GM18868 (cell line): ENCODE measurements around the gene PCDH1.
"Not testable (repeated sequence)": the region's sequence is repeated elsewhere in the genome, so short reads cannot be mapped to it uniquely, and the experiment has no call there.

Experiments
- ATAC-seq: cut with Tn5 transposase; IDR thresholded peaks from one replicate; pipeline ENCODE4 v1.9.1; 2021; ENCODE audit warnings: mild to moderate bottlenecking, moderate library complexity; ENCODE audit not compliant: unreplicated experiment

PCDH1 gene

GRCh38 chr5:141878186-141878710 lies at the start of gene PCDH1:
PCDH1 (minus strand) TSS chr5:141878410; CDS start chr5:141878262, 148 bp downstream.
- ATAC-seq = no peak

- no peak for ATAC-seq
These were observed 48.2 kb upstream of the PCDH1 start for GRCh38 chr5:141926434-141926833.

DNA sequence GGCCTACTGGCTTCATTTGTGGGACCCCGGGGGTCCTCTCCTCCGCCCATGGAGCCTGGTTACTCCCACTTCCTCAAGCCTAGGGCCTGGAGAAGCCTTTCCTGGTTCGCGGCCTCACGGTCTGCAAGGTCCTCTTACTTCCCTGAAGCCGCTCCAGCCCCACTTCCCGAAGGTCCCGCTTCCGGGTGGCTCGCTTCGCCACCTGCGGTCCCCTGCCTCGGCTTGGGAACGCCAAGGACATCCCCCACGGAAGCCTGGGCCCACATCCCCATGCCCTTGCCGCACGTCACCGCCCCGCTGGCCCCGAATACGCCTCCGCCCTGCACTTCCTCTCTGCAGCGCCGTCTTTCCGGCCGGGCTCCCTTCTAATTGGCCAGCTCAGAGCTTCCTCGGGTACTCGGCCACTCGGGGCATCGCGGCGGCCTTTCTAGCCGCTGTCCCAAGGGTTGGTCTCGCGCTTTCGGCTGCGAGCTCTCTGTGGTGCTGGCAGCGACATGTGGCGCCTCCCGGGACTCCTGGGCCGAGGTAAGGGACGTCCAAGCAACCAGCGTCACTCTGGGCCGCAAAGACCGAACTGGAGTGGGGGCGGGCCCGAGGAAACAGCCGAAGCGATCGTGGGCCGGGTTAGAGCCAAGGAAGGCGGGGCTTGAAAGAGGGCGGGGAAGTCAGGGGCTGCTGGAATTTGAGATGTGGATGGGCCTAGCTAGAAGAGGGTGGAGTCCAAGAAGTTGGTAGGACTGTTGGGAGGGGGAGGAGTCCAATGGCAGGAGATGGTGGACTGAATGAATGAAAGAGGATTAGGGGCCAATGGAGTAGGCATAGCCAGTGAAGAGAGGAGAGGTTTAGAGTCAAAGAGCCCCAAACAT lies 45.5 kb upstream of the PCDH1 start, which contains the start of gene DELE1:
Gene DELE1 (plus strand): TSS at position 424 of the 866 bp plus-strand sequence. CDS start 71 bp downstream, at position 495.
- peak; percentile 97 for ATAC-seq

DNA sequence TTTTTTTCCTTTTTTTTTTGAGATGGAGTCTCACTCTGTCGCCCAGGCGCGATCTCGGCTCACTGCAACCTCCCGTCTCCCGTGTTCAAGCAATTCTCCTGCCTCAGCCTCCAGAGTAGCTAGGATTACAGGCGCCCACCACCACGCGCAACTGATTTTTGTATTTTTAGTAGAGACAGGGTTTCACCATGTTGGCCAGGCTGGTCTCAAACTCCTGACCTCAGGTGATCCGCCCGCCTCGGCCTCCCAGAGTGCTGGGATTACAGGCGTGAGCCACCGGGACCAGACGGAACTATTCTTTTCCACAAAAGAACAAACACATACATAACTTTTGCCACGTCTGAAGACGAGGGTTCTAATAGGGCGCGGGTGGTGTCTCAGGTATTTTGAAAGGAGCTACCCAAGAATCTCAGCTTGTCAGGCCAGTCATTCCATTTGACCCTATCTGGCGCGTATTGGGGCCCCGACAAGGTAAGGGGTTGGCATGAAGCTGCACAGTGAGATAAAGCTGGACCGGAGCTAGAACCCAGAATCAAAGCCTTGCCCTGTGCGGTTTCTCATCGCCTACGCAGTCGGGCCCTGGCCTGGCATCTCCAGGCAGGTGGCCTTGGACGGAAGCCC lies 44.7 kb upstream of the PCDH1 start:
- not testable (repeated sequence) for ATAC-seq

GRCh38 chr5:141920771-141921170 lies 42.6 kb upstream of the PCDH1 start:
- ATAC-seq = no peak

- no peak for ATAC-seq
These were observed 41.3 kb upstream of the PCDH1 start for GRCh38 chr5:141919218-141920119.

GRCh38 chr5:141917760-141918159 lies 39.5 kb upstream of the PCDH1 start:
- no peak for ATAC-seq

GRCh38 chr5:141916522-141916921 lies 38.3 kb upstream of the PCDH1 start:
- ATAC-seq = no peak

DNA sequence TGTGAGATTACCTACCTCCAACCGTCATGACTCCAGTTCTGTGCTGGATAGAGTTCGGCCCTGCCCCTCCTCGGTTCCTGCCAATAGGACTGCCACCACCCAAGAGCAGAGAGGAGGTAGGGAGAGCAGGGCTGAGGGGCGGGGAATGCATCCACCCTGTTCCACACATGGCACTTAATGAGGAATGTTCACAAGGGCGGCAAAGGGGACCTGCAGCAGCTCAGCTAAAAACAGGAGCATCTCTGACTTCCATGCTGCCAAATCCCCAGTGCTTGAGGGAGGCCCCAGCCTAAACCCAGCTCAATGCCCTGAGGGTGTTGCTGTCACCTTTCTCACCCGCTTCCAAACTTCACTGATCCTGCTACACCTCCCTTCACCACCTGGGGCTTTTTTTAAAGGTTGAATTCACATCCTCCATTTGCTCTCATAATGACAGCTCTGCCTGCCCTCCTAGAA lies 37.7 kb upstream of the PCDH1 start:
- peak; percentile 42 for ATAC-seq

DNA sequence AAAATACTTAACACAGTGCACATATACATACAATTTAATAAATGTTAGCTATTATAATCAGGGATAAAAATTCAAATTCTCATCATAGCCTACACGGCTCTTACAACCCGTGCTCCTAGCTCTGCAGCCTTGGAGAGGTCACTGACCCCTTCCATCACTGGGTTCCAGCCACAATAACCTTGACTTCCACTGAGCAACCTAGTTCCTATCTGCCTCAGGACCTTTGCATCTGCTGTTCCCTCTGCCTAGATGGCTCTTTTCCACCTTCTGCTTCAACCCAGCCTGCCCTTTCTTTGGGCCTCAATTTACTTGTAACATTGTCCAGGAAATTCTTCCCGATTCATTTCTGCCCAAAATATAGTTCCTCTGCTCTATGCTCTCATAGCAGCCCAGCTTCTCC lies 36.6 kb upstream of the PCDH1 start:
- ATAC-seq = no peak

DNA sequence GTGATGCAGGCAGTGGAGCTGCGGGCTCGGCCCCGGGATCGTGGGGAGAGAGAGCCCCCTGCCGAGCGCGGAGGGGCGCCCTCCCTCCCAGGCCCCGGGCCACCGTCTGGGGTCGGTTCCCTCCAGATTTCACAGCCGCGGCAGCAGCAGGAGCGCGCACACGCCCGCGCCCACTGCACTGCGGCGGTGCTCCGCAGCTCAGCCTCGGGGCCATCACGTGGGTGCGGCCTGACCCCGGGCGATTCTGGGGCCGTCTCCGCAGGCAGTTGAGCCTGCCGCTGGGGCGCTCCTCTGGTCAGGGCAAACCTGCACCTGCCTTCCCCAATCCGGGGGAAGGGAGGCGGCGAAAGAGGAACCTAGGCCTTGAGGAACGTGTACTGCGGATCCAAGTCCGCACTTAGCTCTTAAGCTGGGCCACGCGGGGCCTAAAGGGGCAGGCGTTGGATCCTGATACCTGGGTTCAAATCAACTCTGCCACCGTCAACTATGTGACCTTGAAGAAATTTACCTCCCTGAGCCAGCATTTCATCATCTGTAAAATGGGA lies 36.1 kb upstream of the PCDH1 start:
- peak; percentile 64 for ATAC-seq

DNA sequence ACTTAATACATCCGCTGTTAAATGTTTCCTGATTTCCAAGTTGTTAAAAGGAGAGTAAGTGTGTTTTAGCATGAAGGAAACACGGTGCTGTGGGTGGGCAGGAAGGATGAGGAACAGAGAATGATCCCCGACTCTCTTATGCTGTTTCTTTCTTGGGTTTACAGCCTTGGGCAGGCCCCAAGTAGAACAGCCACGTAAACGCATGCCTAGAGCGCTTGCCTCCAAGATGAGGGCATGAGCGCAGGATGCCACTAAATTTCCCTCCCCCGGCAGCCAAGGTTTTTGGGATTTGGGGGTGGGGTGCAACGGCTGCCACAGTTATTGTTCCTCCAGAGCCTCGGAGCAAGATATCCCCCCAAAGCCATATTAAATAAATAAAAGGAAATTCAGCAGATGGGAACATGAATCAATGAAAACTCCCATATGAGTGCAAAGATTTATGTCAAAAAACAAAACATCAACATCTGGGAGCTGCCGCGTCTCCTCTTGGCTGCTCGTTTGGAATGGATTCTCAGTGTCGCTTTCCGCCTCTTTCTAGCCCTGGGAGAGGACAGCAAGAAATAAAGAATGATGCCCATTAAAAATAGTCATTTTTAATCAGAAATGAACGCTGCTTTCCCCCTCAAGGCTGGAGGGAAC lies 35.5 kb upstream of the PCDH1 start:
- ATAC-seq = peak; percentile 33

DNA sequence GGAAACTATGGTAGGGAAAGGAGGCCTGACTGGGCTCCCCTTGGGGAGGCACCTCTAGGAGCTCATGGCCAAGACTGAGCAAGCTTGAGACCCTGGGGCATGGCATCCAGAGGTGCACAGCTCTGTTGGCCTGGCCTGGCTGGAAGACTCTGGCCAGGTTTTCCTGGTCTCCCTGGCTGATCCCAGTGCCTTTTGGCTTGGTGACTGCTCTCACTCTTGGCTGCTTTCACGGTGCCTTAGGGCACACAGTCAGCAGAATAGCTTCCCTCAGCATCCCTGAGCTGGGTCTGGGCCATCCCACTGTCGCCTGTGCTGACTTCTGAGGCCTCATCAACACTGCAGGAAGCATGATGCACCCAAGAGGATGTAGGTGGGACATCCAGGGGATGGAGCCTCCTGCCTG lies 32.1 kb upstream of the PCDH1 start:
- ATAC-seq = no peak

- no peak for ATAC-seq
These were observed 31.0 kb upstream of the PCDH1 start for GRCh38 chr5:141909212-141909611.

- no peak for ATAC-seq
These were observed 30.6 kb upstream of the PCDH1 start for GRCh38 chr5:141908796-141909195.

GRCh38 chr5:141906972-141907371 lies 28.8 kb upstream of the PCDH1 start:
- ATAC-seq = no peak

DNA sequence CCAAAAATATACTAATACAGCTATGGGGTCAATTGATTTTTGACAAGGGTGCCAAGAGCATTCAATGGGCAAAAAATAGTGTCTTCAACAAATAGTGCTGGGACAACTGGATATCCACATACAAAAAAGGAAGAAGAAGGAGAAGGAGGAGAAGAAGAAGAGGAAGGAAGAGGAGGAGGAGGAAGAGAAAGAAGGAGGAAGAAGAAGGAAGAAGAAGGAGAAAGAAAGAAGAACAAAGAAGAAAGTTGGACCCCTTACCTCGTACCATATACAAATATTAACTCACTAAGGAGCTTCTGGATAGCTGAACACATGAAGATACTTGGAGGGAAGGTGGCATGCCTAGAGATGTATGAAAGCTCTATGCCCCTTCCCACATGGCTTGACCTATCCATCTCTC lies 28.3 kb upstream of the PCDH1 start:
- ATAC-seq = no peak

- no peak for ATAC-seq
These were observed 26.3 kb upstream of the PCDH1 start for GRCh38 chr5:141904551-141904950.

- ATAC-seq = no peak
These were observed 25.1 kb upstream of the PCDH1 start for GRCh38 chr5:141903261-141903660.
